Fibroblast of skin of right biceps (primary cell): ENCODE results near the gene NAXE.
"Not testable (repeated sequence)": the region's sequence is repeated elsewhere in the genome, so short reads cannot be mapped to it uniquely, and the experiment has no call there.

Experiments used
- DNase-seq: peaks from one replicate; pipeline ENCODE4 v3.0.0-alpha.2; 2013

NAXE gene

DNA sequence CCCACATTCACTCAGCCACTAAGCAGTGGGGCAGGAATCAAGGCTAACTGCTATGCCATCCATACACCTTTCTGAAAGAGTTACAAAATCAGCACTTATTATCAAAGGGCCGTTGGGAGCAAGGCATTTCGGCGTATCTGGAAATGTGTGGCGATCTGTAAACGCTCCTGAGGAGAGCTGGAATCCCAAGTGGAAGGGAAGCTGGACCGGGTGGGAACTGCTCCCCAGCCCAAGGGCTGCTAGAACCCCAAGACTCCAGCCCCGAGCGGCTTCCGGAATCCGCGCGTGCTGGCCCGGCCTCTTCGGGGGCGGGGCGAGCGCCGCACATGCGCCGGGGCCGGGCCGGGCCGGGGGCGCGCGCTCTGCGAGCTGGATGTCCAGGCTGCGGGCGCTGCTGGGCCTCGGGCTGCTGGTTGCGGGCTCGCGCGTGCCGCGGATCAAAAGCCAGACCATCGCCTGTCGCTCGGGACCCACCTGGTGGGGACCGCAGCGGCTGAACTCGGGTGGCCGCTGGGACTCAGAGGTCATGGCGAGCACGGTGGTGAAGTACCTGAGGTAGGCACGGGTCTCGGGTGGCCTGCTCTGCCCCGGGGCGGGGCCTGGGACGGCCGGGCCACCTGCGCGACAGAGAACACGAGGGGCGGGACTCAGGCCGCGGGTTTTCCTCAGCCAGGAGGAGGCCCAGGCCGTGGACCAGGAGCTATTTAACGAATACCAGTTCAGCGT, at the start of gene NAXE:
TSS of gene NAXE (plus strand) at position 345 of the 726 bp plus-strand sequence. CDS start at position 374, 29 bp downstream.
- peak; percentile 66 for DNase-seq

DNA sequence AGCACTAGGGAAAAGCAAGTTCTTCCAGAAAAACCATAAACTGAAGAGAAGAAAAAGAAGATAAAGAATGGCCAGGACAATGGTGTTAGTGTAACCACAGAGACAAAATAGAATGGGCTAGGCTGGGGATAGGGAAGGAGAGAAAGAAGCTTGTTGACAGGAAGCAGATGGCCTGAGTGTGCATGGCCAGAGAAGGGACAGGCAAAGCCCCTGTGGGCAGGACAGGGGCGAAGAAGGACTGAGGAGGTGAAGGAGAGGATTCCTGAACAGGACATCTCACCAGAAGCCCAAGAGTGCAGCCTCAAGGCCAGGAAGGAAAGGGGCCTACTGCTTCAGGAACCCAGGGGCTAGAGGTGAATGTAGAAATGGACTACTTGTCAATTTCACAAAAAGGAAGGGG, 48.5 kb upstream of the NAXE start:
- no peak for DNase-seq

DNA sequence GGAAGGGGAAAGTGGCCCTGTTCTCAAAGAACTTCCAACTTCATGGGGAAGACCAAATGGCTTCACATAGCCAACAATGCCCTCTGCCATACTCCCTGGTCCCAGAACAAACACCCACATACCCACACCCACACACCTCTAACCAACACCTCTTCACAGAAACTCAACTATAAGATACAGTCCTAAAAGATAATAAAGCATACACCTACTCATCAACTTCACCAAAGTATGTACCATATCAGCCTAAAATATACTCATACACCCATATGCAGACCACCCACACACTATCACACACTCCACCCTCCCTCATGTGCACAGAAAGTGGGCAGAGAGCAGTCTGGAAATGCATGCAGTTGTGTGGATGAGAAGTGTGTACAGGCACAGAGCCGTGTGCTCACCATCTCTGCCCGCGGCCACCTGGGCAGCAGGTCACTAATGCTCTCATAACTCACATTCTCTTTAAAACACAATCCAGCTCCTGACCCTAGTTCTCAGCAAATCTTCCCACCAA, 46.9 kb upstream of the NAXE start:
- no peak for DNase-seq

DNA sequence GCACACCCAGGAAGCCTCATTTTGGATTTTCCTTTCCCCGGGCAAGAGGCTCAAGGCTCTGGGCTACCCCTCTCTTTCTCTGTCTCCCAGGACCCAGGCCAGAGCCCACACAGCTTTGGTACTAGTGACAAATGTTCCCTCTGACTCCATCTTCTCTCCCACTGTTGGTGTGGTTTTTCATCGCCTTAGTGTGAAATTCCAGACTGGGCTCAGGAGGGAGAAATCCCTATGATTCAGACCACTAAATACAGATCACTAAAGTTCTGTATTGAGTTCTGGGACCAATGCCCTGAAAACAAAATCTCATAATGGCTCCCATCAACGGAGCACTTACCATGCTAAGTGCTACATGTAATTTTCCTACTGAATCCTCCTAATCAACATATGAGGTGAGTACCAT, 45.3 kb upstream of the NAXE start:
- no peak for DNase-seq

DNA sequence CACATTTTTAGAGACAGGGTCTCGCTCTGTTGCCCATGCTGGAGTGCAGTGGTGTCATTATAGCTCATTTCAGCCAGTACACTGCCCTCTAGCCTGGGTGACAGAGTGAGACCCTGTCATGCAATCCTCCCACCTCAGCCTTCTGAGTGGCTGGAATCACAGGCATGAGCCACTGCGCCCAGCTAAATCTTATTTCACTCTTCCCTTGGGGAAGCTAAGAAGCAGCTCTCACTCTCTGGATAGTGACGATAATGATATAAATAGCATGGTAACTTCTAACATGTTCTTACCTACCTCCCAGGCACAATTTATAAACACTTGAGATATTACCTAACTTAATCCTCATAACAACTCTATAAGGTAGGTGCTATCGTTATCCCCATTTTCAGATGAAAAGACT, 44.1 kb upstream of the NAXE start:
- no peak for DNase-seq

DNA sequence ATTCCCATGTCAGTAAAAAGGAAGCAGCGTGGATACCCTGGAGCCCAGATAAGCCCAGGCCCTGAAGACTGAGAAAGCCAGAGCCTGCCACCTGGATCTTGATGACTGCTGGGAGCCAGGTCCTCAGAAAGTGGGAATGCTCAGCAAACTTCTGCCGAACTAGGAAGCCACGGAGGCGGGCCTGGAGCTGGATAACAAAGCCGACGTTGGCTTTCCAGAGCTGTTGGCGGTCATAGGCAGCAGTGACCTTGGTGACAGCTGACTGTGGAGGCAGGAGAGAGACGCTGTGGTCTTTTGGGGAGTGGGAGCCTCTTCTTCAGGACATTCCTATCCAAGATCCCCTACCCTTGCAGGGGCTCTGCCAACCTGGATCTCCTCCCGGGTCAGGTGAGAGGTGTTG, 43.6 kb upstream of the NAXE start:
- DNase-seq, result no peak

- DNase-seq, result no peak
Measured at GRCh38 chr1:156549390-156549789, 42.2 kb upstream of the NAXE start.

DNA sequence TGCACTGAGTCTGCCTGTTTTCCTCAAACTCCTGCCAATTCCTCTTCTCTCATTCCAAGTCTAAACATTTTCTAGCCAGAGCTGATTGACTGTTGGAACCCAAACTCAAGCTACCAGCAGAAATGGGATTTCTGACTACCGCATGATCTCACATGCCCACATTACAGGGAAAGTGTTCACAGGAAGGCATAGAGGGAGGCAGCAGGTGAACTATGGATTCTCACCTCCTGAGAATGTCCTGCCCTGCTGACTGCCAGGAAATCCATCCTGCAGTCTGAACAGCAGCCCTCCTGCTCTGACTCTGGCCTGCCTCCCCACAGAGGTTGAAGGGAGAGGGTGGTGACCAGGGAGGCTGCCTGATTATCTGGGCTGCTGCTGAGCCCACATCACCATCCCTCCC, 41.7 kb upstream of the NAXE start:
- DNase-seq, result no peak

DNA sequence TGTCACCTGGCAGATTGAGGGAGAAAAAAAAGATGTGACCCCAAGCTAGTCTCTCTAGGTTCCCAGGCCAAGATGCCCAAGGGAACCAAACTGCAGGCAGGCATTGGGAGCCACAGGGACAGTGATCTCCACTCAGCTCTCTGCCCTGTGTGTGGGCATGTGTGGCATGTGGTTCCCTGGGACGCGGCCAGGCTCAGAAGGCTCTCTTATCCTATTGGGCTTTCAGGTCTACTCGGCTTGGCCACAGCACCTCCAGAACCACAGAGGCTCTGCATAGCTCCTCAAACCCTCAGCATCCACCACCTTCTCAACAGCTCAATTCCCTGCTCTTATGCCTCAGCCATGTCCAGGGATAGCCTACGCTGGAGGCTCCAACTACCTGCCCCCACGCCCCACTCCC, 41.2 kb upstream of the NAXE start:
- DNase-seq, result no peak

DNA sequence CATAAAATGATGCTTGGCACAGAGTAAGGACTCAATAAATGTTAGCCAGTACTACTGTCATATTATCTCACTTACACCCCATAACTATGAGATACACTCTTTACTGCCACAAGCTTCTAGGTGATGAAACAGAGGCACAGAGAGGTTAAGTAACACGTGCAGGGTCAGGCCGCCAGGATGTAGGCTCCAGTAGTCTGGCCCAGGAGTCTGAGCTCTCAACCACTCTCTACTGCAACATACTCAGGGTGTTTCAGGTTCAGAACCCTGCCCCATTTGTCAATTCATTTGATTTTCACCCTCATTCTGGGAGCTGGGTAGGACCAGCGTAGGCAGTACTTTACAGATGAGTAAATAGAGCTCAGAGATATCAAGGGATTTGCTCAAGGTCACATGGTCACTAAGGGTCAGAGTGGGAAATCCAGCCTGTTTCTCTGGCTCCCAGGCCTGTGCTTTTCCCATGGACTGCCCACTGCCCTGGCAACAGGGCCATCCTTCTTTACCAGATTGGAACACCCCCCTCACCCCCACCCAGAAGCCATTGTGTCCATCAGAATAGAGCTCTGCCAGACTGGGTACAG, 40.4 kb upstream of the NAXE start:
- DNase-seq, result no peak

DNA sequence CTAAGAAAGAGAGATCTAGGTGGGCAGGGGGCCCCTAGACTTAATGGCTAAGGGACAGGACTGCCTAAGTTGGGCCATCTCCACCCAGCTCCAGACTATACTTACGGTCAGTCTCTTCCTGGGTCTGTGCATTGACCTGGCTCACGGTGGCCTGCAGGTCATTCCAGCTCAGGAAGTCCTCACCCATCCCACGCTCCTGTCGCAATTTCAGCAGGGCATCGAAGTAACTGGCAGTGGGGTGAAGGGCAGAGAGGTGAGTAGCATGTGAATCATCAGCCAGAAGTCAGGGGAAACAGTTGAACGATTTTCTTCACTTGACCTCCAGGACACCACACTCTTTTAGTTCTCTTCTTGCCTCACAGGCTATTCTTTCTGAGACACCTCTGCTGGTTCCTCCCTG, 39.7 kb upstream of the NAXE start:
- DNase-seq, result no peak

DNA sequence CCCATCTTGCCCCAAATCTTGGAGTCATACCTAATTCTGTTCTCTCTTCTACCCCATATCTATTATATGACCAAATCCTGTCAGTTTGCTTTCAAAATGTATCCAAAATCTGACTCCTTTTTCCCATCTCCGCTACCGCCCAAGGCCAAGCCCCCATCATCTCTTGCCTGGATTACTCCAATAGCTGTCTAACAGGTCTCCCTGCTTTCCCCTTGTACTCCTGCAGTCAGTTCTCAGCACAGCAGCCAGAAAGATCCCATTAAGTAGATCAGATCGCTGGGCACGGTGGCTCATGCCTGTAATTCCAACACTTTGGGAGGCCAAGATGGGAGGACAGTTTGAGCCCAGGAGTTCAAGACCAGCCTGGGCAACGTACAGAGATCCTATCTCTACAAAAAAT, 39.1 kb upstream of the NAXE start:
- DNase-seq, result no peak

- not testable (repeated sequence) for DNase-seq
Measured at GRCh38 chr1:156552937-156553336, 38.6 kb upstream of the NAXE start.

DNA sequence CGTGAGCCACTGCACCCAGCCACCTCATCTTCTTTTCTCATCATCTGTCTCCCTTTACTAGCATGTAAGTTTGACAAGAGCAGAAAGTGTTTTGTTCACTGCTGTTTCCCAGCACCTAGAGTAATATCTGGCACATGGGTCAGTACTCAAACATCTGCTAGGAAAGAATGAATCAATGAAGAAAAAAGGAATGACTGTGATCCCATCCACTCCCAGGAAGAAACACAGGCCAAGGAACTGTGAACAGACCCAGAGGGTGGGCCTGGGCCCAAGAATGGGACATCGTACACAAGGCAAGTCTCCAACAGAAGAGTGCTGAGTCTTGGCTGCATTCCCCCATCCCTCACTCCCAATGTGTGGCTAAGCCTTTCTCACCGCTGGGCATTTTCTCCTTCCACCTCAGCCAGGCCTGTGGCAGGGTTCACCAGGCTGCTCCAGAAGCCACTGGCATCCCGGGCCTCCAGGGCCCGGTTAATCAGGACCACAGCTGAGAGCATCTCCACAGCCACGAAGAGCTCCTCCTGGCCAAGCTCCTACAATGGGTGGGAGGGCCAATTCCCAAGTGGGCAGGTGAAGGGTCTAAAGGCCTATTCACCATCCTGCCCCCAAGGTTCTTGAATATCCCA, 37.6 kb upstream of the NAXE start:
- DNase-seq, result no peak

DNA sequence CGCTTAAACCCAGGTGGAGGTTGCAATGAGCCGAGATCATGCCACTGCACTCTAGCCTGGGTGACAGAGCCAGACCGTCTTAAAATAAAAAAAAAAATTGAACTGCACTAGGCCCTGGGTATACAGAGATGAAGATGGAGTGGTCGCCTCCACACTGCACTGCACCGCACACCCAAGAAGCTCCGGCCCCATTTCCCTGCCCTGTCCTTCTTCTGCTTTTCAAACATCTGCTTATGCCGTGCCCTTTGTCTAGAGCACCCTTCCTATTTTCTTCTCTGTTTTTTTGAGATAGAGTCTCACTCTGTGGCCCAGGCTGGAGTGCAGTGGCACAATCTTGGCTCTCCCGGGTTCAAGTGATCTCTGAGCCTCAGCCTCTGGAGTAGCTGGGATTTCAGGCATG, 36.6 kb upstream of the NAXE start:
- DNase-seq, result no peak

GRCh38 chr1:156555715-156556114, 35.9 kb upstream of the NAXE start:
- DNase-seq, result no peak

GRCh38 chr1:156556354-156556753, 35.2 kb upstream of the NAXE start:
- DNase-seq, result no peak

DNA sequence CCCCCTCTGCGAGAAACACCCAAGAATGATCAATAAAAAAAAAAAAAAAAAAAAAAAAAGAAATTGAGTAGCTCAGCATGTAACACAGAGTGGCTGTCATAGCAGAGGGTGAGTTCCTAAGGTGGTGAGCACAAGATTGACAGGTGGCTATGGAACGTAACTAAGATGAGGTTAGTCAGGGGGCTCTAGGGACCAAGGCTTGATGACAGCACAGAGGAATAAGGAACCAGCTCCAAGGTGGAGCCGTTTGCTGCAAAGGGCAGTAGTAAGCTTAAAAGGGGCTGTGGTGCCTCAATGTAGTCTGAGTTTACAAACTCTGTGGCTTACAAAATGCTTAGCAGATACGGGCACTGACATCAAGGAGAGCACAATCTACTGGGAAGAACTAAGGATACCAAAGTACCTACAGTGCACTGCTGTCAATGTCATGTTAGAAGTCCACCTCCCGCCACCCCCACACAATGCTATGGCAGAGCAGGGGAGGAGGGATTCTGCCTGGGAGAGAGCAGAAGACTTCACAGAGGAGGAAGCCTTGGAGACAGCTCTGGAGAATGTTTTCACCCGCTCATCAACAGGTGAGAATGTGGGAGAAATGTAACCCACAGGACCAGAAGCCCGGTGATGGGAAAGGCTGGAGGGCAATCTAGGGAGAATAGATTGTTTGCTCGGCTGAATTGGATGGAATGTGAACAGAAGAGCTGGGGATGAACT, 32.3 kb upstream of the NAXE start:
- no peak for DNase-seq

GRCh38 chr1:156559797-156560385, 31.7 kb upstream of the NAXE start:
- no peak for DNase-seq

- no peak for DNase-seq
Measured at GRCh38 chr1:156560585-156561163, 30.9 kb upstream of the NAXE start.

GRCh38 chr1:156565519-156565918, 26.1 kb upstream of the NAXE start:
- no peak for DNase-seq

GRCh38 chr1:156566436-156566835, 25.1 kb upstream of the NAXE start:
- no peak for DNase-seq
